AG09309 (cell line): Measurements from ENCODE around the gene ATP1A3.
"Not testable (repeated sequence)": the region's sequence is repeated elsewhere in the genome, so short reads cannot be mapped to it uniquely, and the experiment has no call there.

ENCODE experiments used
- DNase-seq: peaks from one replicate; pipeline ENCODE4 v3.0.0-alpha.2; 2010; ENCODE audit warnings: low read depth
- H3K4me3 ChIP-seq: 2 replicates; pipeline ENCODE4 v1.5.1; 2011; ENCODE audit warnings: mild to moderate bottlenecking, low read depth, low read length, moderate library complexity; ENCODE audit not compliant: control insufficient read depth
- CTCF ChIP-seq: IDR thresholded peaks from 2 replicates; pipeline ENCODE4 v1.5.1; 2011; ENCODE audit warnings: mild to moderate bottlenecking, low read depth, low read length, inconsistent platforms; ENCODE audit not compliant: insufficient read depth, control insufficient read depth; ENCODE audit errors: missing control alignments

The ATP1A3 gene

DNA sequence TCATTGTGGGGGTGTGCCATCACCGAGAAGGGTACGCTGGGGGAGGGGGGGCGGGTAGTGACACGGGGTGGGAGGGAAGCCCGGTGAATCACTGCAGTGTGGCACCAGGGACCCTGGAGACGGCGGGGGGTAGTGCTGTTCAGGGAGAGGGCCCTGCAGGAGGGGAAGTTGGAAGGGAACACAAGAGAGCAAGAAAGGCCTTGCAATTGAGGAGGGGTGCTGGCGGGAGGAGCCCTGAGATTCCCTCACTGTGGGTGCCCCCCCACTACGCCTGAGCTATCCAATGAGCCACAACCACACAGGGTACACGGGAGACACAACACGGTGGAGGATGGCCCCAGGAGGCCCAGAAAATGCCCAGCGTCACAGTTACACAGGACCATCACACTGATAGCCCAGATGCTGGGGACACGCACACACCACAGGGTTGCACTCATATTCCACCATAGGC lies 516 bp upstream of the ATP1A3 start:
- TF ChIP-seq CTCF = no peak
- H3K4me3 ChIP-seq = no peak overlapping the region

GRCh38 chr19:41991925-41992569 lies 2.0 kb downstream of the ATP1A3 start:
- not testable (repeated sequence) for DNase-seq, H3K4me3 ChIP-seq

More for the DNA sequence above, 516 bp upstream of the ATP1A3 start:
- no peak for DNase-seq

DNA sequence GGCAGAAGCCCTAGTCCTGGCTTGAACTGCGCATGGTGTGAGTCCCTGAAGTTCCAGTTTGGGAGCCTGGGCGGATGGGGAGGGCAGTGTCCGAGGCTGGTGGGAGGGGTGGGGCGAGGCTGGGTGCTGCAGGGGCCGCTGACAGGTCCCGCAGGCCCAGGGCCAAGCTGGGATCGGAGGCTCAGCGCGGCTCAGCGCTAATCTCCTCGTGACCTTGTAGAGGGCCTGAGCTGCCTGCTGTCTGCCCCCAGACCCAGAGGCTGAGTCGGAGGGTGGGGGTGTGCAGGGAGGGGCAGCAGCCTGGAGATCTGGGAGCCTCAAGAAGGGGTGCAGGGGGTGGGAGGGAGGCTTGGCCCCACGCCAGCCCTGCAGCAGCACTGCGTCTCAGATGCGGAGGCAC lies 3.0 kb downstream of the ATP1A3 start:
- H3K4me3 ChIP-seq = no peak overlapping the region
- TF ChIP-seq CTCF = no peak
- DNase-seq = no peak

GRCh38 chr19:41990615-41991014 lies 3.4 kb downstream of the ATP1A3 start:
- DNase-seq = no peak
- H3K4me3 ChIP-seq = no peak overlapping the region
- TF ChIP-seq CTCF = no peak

GRCh38 chr19:41990028-41990427 lies 4.0 kb downstream of the ATP1A3 start:
- no peak for DNase-seq
- TF ChIP-seq CTCF = no peak
- H3K4me3 ChIP-seq = no peak overlapping the region

GRCh38 chr19:41988947-41989346 lies 5.1 kb downstream of the ATP1A3 start:
- DNase-seq = no peak
- H3K4me3 ChIP-seq = no peak overlapping the region
- TF ChIP-seq CTCF = no peak

DNA sequence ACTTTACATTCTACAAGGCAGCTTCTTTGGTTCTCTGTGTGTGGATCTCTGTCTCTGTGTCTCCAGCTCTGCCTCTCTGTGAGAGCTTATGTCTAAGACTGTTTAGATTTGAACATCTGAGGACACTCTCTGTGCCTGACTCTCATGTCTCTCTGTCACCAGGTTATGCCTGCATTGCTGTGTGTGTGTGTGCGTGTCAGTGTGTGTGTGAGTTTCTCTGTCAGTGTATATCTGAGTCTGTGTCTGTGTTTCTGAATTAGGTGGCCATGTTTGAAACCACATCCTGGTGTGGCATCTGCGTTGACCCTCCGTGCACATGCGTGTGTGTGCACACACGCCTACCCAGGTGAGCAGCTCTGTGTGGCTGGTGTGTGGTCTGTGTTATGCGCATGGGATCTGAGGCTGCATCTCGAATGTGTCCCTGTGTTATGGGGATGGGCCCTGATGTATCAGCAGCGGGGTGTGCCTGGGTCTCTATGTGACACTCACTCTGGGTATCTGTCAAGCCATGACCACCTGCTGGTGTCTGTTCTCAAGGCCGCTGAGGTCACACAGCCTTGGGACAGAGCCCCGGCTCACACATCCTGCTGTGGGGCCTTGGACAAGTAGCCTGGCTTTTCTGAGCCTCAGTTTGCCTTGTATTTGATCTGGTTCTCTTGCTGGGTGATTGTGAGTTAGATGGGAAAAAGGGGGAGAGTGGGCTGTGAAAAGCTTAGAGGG lies 6.7 kb downstream of the ATP1A3 start:
- no peak overlapping the region for H3K4me3 ChIP-seq
- DNase-seq = no peak
- TF ChIP-seq CTCF = no peak
